LHCN-M2 (cell line): ENCODE measurements around the gene IL22RA1. TPM values are rescaled to one million over a fixed set of nuclear protein-coding genes. Genes with fewer than 3 reads are reported as not detected.

Source experiments
- DNase-seq: peaks from one replicate; pipeline ENCODE4 v3.0.0-alpha.2; 2012; ENCODE audit warnings: low read depth
- total RNA-seq: library from RNA; depleted of rRNA; stranded (reverse); fragments of >200 nt; gene quantifications from 2 replicates; pipeline ENCODE4 v1.2.3, GENCODE V29; 2014

Gene IL22RA1
- total RNA-seq, 1 experiment from 2014 or later = not detected

- DNase-seq = no peak
Observed at GRCh38 chr1:24114753-24115152, 28.2 kb downstream of the IL22RA1 start.

DNA sequence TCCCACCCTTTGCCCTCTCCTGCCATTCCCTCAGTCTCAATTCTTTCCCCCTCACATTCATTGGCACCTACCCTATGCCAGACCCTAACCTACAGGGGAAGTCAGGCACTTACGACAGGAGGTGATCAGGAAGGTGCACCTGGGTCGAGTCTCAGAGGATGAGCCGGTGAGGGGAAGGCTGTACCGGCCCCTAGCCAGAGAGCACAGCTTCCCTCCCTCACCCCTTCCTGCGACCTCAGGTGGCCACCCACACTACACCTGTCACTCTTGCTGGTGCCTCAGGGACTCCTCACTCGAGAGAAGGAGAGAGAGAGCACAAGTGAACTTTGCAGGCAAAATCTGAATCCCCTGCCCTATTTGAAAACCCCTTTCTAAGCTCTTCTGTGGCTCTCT, 29.3 kb downstream of the IL22RA1 start:
- no peak for DNase-seq

DNA sequence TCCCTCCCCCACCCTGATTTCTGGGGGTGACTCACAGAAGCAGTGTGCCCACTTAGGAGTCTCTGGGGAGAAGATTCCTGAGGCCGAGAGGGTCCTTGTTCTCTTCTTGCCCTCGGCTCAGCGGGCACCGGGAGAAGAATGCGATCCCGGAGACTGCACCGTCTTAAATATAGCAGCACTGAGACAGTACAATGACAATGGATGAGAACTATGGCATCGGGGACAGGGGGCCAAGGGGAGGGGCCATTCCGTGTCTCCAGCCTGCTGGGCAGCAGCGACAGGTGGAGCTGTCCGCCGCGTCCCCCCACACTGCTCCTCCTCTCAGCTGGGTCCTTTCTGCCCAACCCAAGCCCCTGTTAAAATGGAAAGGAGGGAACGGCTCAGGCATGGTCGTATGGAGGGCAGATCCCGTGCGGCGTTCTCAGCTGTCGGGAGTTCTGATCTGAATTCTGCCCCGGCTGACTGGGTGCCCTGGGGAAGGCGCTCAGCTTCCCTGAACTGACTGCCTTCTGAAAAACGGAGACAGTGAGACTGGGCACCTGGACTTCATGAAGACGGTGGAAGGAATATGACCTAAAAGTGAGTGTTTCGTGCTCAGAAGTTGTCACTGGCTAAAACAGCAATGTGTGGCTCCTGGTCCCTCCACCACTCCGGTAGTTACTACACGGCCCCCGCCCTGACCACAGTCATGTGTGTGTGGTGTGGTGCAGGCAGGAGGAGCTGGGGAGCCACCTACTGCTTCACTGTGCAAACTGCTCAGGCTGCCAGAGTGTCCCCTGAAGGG, 30.8 kb downstream of the IL22RA1 start, which contains the start of gene MYOM3:
Gene MYOM3 (minus strand): TSS at position 140 of the 784 bp plus-strand sequence. CDS start 3,499 bp downstream, outside the sequence.
- DNase-seq = peak; percentile 69

DNA sequence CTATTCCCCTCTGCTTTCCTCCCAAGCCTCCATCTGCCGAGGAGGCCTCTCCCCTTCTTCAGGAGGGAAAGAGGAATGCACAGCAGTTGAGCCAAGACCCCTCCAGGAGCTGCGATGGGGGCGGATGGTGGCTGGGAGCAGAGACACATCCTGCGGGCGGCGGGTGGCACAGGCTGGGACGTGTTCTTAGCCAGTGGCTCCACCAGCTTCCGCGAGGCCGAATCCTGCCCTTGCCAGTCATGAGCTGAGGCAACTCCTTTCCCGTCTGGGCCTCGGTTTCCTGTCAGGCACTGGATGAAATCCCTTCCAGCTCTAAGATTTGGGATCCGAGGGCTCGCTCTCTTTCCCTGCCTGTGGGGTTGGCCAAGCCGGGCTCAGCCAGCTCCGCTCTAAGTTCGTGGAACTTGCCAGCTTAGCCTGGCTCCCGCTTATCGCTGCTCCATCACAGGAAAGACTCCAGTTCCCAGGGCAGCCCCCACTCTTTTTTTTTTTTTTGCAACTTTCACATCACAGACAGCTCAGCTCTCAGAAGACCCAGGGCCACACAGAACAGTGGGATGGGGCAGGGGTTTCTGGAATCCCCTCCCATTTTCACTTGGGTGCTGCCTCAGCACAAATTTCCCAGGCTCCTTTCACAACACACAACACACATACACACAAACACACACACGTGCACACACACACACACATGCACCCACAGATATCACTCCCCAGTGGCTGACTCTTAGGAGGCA, 31.5 kb downstream of the IL22RA1 start:
- peak; percentile 36 for DNase-seq

DNA sequence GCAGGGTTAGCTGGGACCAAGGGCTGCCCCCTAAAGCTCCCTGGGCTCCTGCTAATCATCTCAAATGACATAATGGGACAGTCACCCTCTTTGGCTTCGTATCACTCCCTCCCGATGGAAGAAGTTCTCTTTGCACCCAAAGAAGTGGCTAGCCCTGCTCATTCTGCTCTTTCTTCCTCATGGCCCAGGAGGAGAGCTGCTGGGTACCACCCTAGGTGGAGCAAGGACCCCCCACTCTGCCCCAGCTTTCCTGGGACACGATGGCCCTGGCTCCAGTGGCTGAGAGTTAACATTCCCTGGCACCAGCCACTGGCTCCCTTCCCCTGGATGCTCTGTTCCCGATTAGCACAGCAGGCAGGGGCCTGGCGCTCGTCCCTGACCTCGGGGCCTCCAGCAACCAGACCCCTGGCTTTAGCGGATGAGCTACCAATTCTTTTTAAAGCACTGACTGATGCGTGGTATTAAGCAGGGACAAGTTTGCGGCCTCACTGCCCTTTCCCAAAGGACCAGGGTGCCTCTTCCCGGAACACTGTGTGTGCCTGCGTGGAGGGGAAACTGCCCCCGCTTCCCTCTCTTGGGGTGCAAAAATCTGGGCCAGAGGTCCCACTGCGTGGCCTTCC, 32.2 kb downstream of the IL22RA1 start:
- DNase-seq = no peak

- DNase-seq = no peak
Observed at GRCh38 chr1:24109686-24110475, 33.1 kb downstream of the IL22RA1 start.

DNA sequence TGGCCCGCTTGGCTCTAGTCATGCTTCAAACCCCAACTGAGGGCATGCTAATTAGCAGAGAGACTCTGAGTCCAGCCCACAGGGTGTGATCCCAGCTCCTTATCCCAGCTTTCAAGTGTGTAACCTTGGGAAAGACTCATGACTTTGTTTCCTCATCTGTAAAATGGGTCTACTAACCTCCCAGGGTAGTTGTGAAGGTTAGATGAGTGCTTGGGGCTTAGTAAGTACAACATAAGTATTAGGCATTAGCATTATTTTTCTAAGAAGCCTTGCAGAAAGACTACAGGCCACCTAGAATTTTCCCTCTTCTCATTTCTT, 33.8 kb downstream of the IL22RA1 start:
- no peak for DNase-seq

DNA sequence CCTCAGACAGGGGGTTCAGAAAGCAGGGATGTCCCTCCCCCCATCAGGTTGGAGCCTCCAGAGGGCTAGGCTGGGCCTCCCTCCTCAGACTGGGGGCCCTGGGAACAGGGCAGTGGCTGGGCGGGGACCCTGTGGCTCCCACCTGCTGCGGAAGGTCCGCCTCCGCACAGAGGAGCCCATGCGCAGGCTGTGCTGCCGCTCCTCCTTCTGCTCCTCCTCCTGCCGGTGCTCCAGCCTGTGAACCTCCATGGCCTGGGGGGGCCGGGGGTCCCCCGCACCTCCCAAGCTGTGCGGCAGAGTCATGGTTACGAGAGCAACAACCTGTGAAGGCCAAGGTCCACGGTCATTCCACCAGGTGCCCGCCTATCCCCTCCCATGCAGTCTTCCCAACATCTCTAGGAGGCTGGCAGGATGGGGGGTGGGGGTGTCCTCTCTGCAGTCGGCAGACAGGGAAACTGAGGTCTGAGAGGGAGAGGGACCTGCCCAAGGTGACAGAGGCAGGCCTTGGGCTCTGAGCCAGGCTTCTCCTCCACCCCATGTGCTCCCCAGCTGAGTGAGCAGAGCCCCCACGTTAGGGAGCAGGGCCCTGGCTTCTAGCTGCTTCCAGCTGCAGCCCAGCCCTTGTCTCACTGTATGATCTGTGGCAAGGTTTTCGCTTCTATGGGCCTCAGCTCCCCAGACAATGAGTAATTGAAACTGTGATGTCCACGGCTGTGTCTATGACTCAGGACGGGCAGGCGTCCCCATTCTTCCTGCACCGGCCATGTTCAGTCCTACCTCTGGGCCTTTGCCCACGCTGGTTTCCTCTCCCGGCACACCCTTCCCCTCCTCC, 34.4 kb downstream of the IL22RA1 start:
- DNase-seq = peak; percentile 74

GRCh38 chr1:24107462-24108138, 35.3 kb downstream of the IL22RA1 start:
- DNase-seq = peak; percentile 18

DNA sequence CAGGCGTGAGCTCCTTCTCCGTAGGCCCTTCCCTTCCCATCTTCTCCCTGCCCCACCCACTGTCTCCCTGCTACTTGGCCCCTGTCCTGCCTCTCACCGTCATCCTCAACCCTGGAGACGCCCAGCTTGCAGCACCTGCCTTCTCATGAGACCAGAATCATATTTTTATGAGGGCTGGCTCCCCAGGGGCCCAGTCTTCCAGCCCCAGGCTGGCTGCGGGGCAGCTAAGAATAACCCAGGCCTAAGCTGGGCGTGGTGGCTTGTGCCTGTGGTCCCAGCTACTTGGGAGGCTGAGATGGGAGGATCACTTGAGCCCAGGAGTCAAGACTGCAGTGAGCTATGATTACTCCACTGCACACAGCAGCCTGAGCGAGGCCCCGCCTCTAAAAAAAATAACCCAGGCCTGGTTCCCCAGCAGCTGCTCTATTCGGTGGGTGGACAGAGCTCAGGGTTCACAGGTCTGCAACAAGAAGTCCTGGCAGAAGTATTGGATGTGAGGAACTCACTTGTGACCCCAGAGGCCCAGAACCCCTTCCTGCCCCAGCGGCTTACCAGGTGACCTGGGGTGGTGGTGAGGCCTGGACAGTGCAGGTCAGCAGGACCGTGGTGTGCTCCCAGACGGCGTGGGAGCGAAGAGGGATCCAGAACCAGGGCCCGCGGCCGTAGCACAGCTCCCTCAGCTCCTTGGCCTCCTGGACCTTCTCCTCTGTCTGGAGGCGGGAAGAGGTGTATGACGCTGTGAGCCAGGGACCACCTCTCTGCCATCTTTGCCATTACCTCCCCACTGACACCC, 37.4 kb downstream of the IL22RA1 start:
- DNase-seq = no peak

DNA sequence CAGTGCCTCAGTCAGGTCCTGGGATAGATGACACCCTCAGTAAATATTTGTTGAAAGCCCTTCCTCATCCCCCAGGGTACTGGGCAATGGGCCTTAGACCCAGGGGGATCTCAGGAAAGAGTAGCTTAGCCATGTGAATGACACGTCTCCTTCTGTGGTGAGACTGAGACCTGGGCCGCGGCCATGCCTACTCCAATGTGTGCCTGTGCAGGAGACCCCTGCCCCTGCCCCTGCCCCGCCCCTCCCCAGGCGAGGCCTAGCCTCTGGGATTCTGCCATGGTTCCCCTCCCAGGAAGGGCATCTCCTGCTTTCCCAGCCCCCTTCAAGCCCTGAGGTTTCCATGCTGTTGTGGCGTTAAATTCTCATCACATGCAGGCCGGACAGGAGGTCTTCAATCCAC, 38.1 kb downstream of the IL22RA1 start:
- DNase-seq = no peak

DNA sequence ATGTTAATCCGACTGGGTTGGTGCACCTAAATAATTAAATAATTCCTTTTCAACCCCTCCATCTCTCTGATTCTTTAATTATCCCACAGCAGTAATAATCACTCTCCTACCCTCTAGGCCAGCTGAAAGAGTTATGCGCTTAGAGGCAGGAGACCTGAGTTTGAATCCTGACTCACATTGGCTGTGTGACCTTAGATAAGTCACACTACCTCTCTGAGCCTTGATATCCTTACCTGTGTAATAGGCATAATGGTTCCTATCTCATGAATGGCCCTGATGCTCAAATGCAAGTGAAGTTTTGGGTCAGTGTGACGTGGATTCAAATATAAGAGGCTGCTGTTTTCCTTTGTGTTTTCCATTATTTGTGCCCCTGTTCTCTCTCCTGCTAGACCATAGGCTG, 39.1 kb downstream of the IL22RA1 start:
- no peak for DNase-seq

GRCh38 chr1:24103408-24103807, 39.5 kb downstream of the IL22RA1 start:
- no peak for DNase-seq

DNA sequence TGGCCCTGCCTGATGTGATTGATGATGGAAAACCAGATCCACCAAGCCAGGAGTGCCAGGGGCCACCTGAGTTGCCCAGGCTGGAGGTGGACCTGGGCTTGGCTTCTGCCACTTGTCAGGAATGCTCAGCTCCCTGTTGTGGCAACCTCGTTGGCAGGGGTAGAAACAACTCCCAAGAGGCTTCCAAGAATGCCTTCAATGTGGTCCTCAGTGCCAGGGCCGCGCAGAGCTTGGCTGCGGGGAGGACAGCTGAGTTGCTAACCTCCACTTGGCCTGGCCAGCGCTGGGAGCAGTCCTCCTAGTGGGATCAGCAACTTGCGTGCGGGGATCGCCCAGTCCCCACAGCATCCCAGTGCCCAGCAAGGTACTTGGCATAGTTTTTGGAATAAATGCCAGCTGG, 40.0 kb downstream of the IL22RA1 start:
- DNase-seq = no peak

- DNase-seq = peak; percentile 65
Observed at GRCh38 chr1:24101796-24102586, 40.9 kb downstream of the IL22RA1 start.

DNA sequence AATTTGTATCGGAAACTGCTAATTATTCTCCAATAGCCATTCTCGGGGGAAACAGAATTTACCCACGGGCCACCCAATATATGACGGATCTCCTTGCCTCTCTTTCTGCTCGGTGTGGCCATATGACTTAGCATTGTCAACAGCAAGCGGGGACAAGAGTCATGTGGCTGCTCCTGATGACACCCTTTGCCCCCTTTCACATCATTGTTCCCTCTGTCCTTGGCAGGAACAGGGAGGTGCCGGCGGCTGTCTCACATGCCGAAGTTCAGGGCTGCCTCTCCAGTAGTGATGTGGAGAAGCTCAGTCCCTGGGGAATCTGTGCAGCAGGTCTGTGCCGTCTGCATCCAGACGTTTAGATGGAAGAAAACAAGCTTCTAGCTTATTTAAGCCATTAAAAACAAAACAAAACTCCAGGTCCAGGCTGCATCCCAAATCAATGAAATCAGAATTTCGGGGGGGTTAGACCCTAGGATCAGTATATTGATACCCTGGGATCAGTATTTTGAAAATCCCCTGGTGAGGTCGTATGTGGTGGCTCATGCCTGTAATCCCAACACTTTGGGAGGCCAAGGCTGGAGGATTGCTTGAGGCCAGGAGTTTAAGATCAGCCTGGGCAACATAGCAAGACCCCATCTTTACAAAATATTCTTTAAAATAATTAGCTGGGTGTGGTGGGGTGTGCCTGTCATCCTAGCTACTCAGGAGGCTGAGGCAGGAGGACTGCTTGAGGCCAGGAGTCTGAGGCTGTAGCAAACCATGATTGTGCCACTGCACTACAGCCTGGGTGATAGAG, 41.8 kb downstream of the IL22RA1 start:
- DNase-seq = no peak

GRCh38 chr1:24098943-24099638, 43.8 kb downstream of the IL22RA1 start:
- no peak for DNase-seq
